Stomach (tissue), 9 donors: Measurements from ENCODE around the gene SIRPA. TPM values are rescaled to one million over a fixed set of nuclear protein-coding genes. Genes with fewer than 3 reads are reported as not detected.

ENCODE experiments used
- DNase-seq, 2 donors: peaks; one replicate each; pipeline versions ENCODE4 v3.0.0 to v3.0.0-alpha.2; 2013 to 2019
- H3K27ac ChIP-seq, 5 donors: fragments of 200-600 bp in 4 of 5; sonication (generic) in 4 of 5; one replicate each; pipeline ENCODE4 v1.5.1; 2013 to 2019; ENCODE audit warnings: mild to moderate bottlenecking in 1 of 5, moderate library complexity in 1 of 5
- H3K27me3 ChIP-seq, 3 donors: fragments of 200-600 bp; sonication (generic); one replicate each; pipeline ENCODE4 v1.5.1; 2017 to 2019; ENCODE audit warnings: mixed run types in 1 of 3
- H3K36me3 ChIP-seq, 4 donors: fragments of 200-600 bp; sonication (generic); 1 replicate in 3 of 4; 2 replicates in 1 of 4; pipeline ENCODE4 v1.5.1; 2016 to 2019
- H3K4me1 ChIP-seq, 4 donors: fragments of 200-600 bp; sonication (generic); one replicate each; pipeline ENCODE4 v1.5.1; 2016 to 2019
- H3K4me3 ChIP-seq, 4 donors: fragments of 200-600 bp; sonication (generic) in 3 of 4; one replicate each; pipeline ENCODE4 v1.5.1; 2016 to 2019; ENCODE audit warnings: mild to moderate bottlenecking in 1 of 4
- H3K9me3 ChIP-seq, 4 donors: fragments of 200-600 bp; sonication (generic); one replicate each; pipeline ENCODE4 v1.5.1; 2016 to 2019
- EP300 ChIP-seq: sonication (generic); formaldehyde crosslinking; IDR thresholded peaks from one replicate; pipeline ENCODE4 v1.6.1; 2017; ENCODE audit warnings: antibody characterized with exemption
- POLR2A ChIP-seq, 4 donors: fragments of 450-650 bp; IDR thresholded peaks; one replicate each; pipeline ENCODE4 v1.6.1; 2016; ENCODE audit warnings: antibody characterized with exemption in 4 of 4, control low read depth in 2 of 4, mild to moderate bottlenecking in 1 of 4, moderate library complexity in 1 of 4
- POLR2AphosphoS5 ChIP-seq, 3 donors: sonication (generic); formaldehyde crosslinking; IDR thresholded peaks; one replicate each; pipeline ENCODE4 v1.6.1; 2016; ENCODE audit warnings: antibody characterized with exemption in 3 of 3
- WGBS, 5 donors: extraction: QIAGEN DNeasy Blood & Tissue Kit in 3 of 5; methylation state at CpG; one replicate each; pipeline versions ENCODE4 v1.1.5 to v1.1.7; 2013 to 2018; 5-methylcytosine and 5-hydroxymethylcytosine counted together
- intact Hi-C: fragments of 100-400 bp; cut with DNase I; formaldehyde crosslinking; loops from one replicate; pipeline ENCODE4 v1.15.1; 2023; ENCODE audit warnings: low total_unique reads
- polyA plus RNA-seq, 3 donors: library from polyadenylated mRNA; stranded (reverse); fragments of 200-250 nt; gene quantifications; one replicate each; pipeline ENCODE4 v1.2.3, GENCODE V29; 2013
- total RNA-seq, 5 donors: library from RNA; depleted of rRNA; stranded (reverse); fragments of >200 nt; gene quantifications; one replicate each; pipeline versions ENCODE4 v1.1.0 to v1.2.3, GENCODE V29; 2014 to 2016
- TF ChIP-seq, protein P1 (sequence below), 7 experiments: fragments of 450-650 bp in 4 of 7; fragments of 200-600 bp in 3 of 7; sonication (generic) in 3 of 7; IDR thresholded peaks; one replicate each; pipeline ENCODE4 v1.5.1; 2016 to 2019; ENCODE audit warnings: antibody characterized with exemption in 7 of 7, control low read depth in 2 of 7, mild to moderate bottlenecking in 1 of 7
- donor health status: healthy with polysubstance abuse.
- donor health status: Bipolar disorder and iron deficiency.
- donor health status: healthy.

The SIRPA gene
- total and polyA plus RNA-seq, 8 donors, result 0.29 to 35.5 (median 7.8) TPM

DNA sequence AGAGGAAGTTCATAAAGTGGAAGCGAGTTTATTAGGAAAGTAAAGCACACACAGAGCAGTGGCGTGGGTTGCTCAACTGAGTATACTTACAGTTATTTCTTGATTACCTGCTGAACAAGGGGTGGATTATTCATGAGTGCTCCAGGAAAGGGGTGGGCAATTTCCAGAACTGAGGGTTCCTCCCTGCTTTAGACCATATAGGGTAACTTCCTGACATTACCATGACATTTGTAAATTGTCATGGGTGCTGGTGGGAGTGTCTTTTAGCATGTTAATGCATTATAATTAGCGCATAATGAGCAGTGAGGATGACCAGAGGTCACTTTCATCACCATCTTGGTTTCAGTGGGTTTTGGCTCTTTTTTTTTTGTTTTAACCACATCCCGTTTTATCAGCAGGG is 68.9 kb downstream of the SIRPA start:
- no peak overlapping the region for H3K27ac ChIP-seq
- WGBS, 5 donors, result 46 to 62% (median 54%) methylated on average over 4 of the region's 4 CpGs
- intact Hi-C loops, result no loop called here

DNA sequence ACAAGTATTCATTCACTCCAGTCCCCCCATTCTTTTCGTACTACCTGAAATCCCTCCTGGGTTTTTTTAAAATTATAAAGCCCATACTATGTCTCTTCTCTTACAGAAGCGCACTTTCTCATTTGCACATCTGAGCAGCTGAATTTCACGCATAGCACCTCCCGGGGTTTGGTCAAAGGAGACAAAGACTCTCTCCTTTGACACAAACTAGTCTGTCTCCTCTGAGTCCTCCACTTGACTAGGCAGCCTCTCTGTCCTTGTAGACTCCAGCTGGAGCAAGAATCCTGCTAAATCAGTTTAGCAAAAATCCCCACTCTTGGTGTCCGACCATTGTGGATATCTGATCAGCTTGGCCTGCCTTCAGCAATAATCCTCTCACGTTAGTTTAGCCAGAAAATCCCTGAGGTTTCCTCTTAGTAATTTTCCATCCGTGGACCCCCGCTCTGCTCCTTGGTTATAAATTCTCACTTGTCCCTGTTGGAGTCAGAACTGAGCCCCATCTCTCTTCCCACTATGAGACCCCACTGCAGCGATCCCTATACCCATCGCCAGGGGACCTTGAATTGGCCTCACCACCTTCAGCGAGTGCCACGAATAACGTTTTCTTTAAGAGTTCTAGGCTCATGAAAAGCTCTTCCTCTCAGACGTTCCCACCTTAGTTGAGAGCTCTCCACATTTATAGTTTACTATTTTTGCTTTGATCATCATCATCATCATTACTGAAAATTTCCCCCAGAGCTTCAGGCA is 69.6 kb downstream of the SIRPA start:
- no peaks in the 10 kb centered on the region for H3K9me3 ChIP-seq
- intact Hi-C loops, result loop anchor here (5.0 kb wide), 1 partner anchor 207 kb away; no protein-coding TSS in a partner anchor
- WGBS, 5 donors, result 38 to 54% (median 46%) methylated on average over 14 of the region's 14 CpGs
- H3K27ac ChIP-seq, result peak overlapping the region in 2 of 5 donors; percentile 27 to 28
- H3K36me3 ChIP-seq, result no peaks in the 10 kb centered on the region
- H3K27me3 ChIP-seq, result peaks cover 0 to 43% (median 0%) of the 10 kb centered on the region in 3 donors
- no peak for TF ChIP-seq EP300
- TF ChIP-seq, protein P1, sequence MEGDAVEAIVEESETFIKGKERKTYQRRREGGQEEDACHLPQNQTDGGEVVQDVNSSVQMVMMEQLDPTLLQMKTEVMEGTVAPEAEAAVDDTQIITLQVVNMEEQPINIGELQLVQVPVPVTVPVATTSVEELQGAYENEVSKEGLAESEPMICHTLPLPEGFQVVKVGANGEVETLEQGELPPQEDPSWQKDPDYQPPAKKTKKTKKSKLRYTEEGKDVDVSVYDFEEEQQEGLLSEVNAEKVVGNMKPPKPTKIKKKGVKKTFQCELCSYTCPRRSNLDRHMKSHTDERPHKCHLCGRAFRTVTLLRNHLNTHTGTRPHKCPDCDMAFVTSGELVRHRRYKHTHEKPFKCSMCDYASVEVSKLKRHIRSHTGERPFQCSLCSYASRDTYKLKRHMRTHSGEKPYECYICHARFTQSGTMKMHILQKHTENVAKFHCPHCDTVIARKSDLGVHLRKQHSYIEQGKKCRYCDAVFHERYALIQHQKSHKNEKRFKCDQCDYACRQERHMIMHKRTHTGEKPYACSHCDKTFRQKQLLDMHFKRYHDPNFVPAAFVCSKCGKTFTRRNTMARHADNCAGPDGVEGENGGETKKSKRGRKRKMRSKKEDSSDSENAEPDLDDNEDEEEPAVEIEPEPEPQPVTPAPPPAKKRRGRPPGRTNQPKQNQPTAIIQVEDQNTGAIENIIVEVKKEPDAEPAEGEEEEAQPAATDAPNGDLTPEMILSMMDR (IDR thresholded peaks at IDR 0.05), result no peak
- TF ChIP-seq POLR2A (IDR thresholded peaks at IDR 0.05), result no peak
- TF ChIP-seq POLR2AphosphoS5 (IDR thresholded peaks at IDR 0.05), result no peak
- no peak overlapping the region for H3K4me3 ChIP-seq
- DNase-seq, result no peak
- H3K4me1 ChIP-seq, result peaks cover 0 to 14% (median 8%) of the 10 kb centered on the region in 4 donors

More for the DNA sequence above, 68.9 kb downstream of the SIRPA start:
- H3K9me3 ChIP-seq, result no peaks in the 10 kb centered on the region
- peaks cover 0 to 37% (median 0%) of the 10 kb centered on the region in 3 donors for H3K27me3 ChIP-seq
- H3K36me3 ChIP-seq, result no peaks in the 10 kb centered on the region
- peaks cover 0 to 14% (median 8%) of the 10 kb centered on the region in 4 donors for H3K4me1 ChIP-seq
- no peak for DNase-seq
- TF ChIP-seq POLR2AphosphoS5 (IDR thresholded peaks at IDR 0.05) (no peak), EP300 (no peak)
- TF ChIP-seq, protein P1 (IDR thresholded peaks at IDR 0.05), result no peak
- no peak overlapping the region for H3K4me3 ChIP-seq

DNA sequence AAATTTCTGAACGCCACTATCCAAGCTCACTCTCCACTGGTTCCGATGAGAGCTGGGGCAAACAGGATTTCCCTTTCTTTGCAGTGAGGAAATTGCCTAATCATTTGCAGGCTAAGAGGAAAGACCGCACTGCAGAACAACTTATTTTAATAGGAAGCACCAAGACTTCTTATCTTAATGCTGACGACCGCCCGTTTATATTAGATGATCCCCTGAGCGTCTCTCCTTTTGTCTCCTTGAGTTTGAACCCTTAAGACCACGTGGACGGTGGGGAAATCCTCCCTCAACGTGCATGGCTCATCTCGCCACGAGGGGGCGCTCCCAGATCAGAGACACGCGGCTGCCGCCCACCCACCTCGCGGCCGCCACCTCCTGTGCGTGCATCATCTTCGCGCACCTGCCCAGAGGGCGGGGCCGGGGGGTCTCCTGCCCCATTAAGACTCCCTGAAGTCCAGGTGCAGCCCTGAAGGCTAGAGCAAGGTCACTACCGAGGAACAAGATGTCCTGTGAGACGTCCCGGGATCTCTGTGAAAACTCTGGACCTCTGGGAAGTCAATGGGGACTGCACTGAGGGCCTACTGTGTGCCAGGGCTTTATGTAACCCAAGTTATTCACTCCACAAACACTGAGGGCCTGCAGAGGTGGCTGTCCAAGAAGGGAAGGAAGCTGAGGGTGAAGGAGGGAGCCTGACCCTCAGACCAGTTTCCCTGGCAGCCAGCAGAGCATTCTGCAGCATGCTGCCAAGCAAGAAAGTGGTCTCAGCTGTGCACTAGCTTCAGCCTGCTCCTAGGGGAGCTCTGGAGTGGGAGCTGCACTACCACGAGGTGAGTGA is 70.5 kb downstream of the SIRPA start:
- DNase-seq, result peak; percentile 69 to 85
- intact Hi-C loops, result loop anchor here (5.0 kb wide), 1 partner anchor 207 kb away; no protein-coding TSS in a partner anchor
- TF ChIP-seq, protein P1 (IDR thresholded peaks at IDR 0.05), result peak in 5 of 7 experiments; percentile 78 to 95 (median 89)
- no peak for TF ChIP-seq POLR2AphosphoS5 (IDR thresholded peaks at IDR 0.05)
- no peak for TF ChIP-seq EP300
- no peak for TF ChIP-seq POLR2A (IDR thresholded peaks at IDR 0.05)
- Histone ChIP-seq H3K4me3 (peak overlapping the region in 1 of 4 donors; percentile 2), H3K27me3 (peaks cover 0 to 44% (median 0%) of the 10 kb centered on the region in 3 donors), H3K27ac (peak overlapping the region in 1 of 5 donors; percentile 27), H3K9me3 (no peaks in the 10 kb centered on the region), H3K4me1 (peaks cover 0 to 14% (median 8%) of the 10 kb centered on the region in 4 donors), H3K36me3 (no peaks in the 10 kb centered on the region)
- WGBS, 5 donors, result 4 to 8% (median 4%) methylated on average over 13 to 28 of the region's 28 CpGs

DNA sequence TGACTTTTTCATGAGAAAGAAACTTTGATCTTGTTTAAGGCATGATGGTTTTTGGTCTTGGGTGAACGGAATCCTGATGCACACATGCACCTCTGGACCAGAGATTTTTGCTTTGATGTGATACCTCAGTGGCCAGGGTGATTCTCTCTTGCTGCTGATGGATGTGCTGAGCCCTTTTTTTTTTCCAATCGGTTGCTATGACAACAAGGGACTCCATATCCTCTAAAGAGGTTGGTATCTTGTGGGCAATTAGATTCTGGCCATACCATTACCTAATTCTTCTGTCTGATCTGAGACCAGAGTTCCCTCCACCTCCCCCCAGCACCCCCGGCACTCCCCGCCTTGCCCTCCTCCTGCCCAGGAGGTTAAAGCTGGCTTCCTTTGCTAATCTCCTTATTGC is 73.8 kb downstream of the SIRPA start:
- peaks cover 0 to 14% (median 8%) of the 10 kb centered on the region in 4 donors for H3K4me1 ChIP-seq
- H3K4me3 ChIP-seq, result no peak overlapping the region
- no peak for DNase-seq
- intact Hi-C loops, result loop anchor here (5.0 kb wide), 1 partner anchor 203 kb away; no protein-coding TSS in a partner anchor
- H3K9me3 ChIP-seq, result no peaks in the 10 kb centered on the region
- no peaks in the 10 kb centered on the region for H3K36me3 ChIP-seq
- 45 to 73% (median 63%) methylated on average over 4 of the region's 4 CpGs for WGBS, 5 donors
- TF ChIP-seq POLR2A (IDR thresholded peaks at IDR 0.05) (no peak), POLR2AphosphoS5 (IDR thresholded peaks at IDR 0.05) (no peak), EP300 (no peak)
- TF ChIP-seq, protein P1 (IDR thresholded peaks at IDR 0.05), result no peak
- H3K27me3 ChIP-seq, result peaks cover 0 to 48% (median 0%) of the 10 kb centered on the region in 3 donors
- no peak overlapping the region for H3K27ac ChIP-seq
